Upper lobe of left lung (tissue), 6 donors: ENCODE data around the gene PCNX3. TPM values are rescaled to one million over a fixed set of nuclear protein-coding genes. Genes with fewer than 3 reads are reported as not detected.
A peak's percentile ranks its signal among the peaks of the same experiment; 100 is the strongest.

Source experiments
- ATAC-seq, 2 donors: fragments of 200-7000 bp; cut with Tn5 transposase; one replicate each; pipeline ENCODE4 v1.9.1; 2022; ENCODE audit warnings: mild to moderate bottlenecking in 2 of 2, moderate library complexity in 2 of 2; ENCODE audit not compliant: low FRiP score in 2 of 2
- DNase-seq, 2 donors: peaks; one replicate each; pipeline ENCODE4 v3.0.0-alpha.2; 2019 to 2020
- H3K27ac ChIP-seq, 4 donors: fragments of 200-600 bp; sonication (generic); one replicate each; pipeline ENCODE4 v1.5.1; 2016 to 2019
- H3K27me3 ChIP-seq, 4 donors: fragments of 200-600 bp; sonication (generic); one replicate each; pipeline ENCODE4 v1.5.1; 2017 to 2019
- H3K36me3 ChIP-seq, 4 donors: fragments of 200-600 bp; sonication (generic); one replicate each; pipeline ENCODE4 v1.5.1; 2016 to 2019
- H3K4me1 ChIP-seq, 4 donors: fragments of 200-600 bp; sonication (generic); one replicate each; pipeline ENCODE4 v1.5.1; 2018 to 2019
- H3K4me3 ChIP-seq, 4 donors: fragments of 200-600 bp; sonication (generic); one replicate each; pipeline ENCODE4 v1.5.1; 2017 to 2019; ENCODE audit warnings: mild to moderate bottlenecking in 2 of 4, moderate library complexity in 1 of 4
- H3K9me3 ChIP-seq, 4 donors: fragments of 200-600 bp; sonication (generic); one replicate each; pipeline ENCODE4 v1.5.1; 2018 to 2019
- EP300 ChIP-seq, 4 donors: sonication (generic); formaldehyde crosslinking; IDR thresholded peaks; one replicate each; pipeline ENCODE4 v1.5.1; 2017; ENCODE audit warnings: antibody characterized with exemption in 4 of 4, control low read depth in 2 of 4
- POLR2A ChIP-seq, 4 donors: fragments of 450-650 bp; IDR thresholded peaks; one replicate each; pipeline ENCODE4 v1.5.1; 2016 to 2017; ENCODE audit warnings: antibody characterized with exemption in 4 of 4, mild to moderate bottlenecking in 2 of 4
- POLR2AphosphoS5 ChIP-seq, 2 donors: sonication (generic); formaldehyde crosslinking; IDR thresholded peaks; one replicate each; pipeline ENCODE4 v1.5.1; 2017; ENCODE audit warnings: antibody characterized with exemption in 2 of 2
- WGBS, 2 donors: methylation state at CpG; one replicate each; pipeline ENCODE4 v1.1.5; 2017 to 2018; 5-methylcytosine and 5-hydroxymethylcytosine counted together
- total RNA-seq, 6 donors: library from RNA; depleted of rRNA in 4 of 6; stranded (reverse); fragments of >200 nt in 4 of 6; gene quantifications; one replicate each; pipeline versions ENCODE4 v1.1.0 to v1.2.1, GENCODE V29; 2016 to 2021
- TF ChIP-seq, protein P1 (sequence below), 6 experiments: fragments of 450-650 bp in 4 of 6; fragments of 200-600 bp in 2 of 6; sonication (generic) in 2 of 6; IDR thresholded peaks; one replicate each; pipeline ENCODE4 v1.5.1; 2016 to 2019; ENCODE audit warnings: antibody characterized with exemption in 6 of 6
- donor health status: DM: no; HTN: no; CAD: no; lungs with moderate emphysema.
- donor health status: DM: no; HTN: yes; CAD: no; lungs with severe emphysema.

PCNX3 gene
- total RNA-seq, 6 donors from 2014 or later = 26.7 to 63.9 (median 43.9) TPM

DNA sequence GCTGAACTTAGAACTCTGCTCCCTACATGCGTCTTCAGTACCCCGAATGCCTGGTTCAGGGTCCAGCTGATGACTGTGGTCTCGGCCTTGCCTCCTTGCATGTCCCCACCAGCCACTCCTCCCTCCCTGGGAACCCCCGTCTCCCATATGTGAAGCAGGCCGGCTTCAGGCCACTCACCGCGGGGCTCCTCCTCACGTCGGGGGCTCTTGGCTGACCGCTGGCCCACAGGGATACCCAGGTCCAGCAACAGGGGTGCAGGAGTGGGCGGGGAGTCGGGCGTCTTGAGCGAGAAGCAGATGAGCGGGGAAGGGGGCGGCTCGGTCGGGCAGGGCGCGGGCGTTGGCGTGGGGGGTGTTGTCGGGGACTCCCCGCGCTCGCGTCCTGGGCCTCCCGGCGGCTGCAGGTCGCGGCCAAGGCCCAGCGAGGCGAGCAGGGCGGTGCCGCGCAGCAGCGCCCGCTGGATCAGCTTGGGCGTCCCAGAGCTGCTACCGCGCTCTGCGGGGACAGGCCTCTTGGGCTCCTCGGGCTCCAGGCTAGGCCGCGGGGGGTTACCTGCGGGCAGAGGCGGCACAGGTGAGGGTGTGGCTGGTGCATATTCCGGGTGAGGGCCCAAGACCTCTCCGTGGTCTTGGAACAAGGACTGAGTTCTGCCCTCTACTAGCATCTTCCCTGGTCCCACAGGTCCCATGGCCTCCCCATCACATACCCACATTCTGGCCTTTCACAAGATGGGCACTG, 16.2 kb upstream of the PCNX3 start:
- ATAC-seq = no peak
- Histone ChIP-seq H3K27ac (no peak overlapping the region), H3K9me3 (no peaks in the 10 kb centered on the region), H3K36me3 (peaks cover 13 to 70% (median 57%) of the 10 kb centered on the region in 4 donors), H3K27me3 (no peaks in the 10 kb centered on the region), H3K4me3 (no peak overlapping the region), H3K4me1 (peaks cover 7 to 14% (median 11%) of the 10 kb centered on the region in 4 donors)
- DNase-seq = peak in 1 of 2 donors; percentile 84
- WGBS, 2 donors = 91% methylated on average over 17 to 49 of the region's 49 CpGs
- TF ChIP-seq, protein P1, sequence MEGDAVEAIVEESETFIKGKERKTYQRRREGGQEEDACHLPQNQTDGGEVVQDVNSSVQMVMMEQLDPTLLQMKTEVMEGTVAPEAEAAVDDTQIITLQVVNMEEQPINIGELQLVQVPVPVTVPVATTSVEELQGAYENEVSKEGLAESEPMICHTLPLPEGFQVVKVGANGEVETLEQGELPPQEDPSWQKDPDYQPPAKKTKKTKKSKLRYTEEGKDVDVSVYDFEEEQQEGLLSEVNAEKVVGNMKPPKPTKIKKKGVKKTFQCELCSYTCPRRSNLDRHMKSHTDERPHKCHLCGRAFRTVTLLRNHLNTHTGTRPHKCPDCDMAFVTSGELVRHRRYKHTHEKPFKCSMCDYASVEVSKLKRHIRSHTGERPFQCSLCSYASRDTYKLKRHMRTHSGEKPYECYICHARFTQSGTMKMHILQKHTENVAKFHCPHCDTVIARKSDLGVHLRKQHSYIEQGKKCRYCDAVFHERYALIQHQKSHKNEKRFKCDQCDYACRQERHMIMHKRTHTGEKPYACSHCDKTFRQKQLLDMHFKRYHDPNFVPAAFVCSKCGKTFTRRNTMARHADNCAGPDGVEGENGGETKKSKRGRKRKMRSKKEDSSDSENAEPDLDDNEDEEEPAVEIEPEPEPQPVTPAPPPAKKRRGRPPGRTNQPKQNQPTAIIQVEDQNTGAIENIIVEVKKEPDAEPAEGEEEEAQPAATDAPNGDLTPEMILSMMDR (IDR thresholded peaks at IDR 0.05) = no peak
- TF ChIP-seq POLR2AphosphoS5 (IDR thresholded peaks at IDR 0.05) (no peak), EP300 (IDR thresholded peaks at IDR 0.05) (no peak), POLR2A (IDR thresholded peaks at IDR 0.05) (no peak)

DNA sequence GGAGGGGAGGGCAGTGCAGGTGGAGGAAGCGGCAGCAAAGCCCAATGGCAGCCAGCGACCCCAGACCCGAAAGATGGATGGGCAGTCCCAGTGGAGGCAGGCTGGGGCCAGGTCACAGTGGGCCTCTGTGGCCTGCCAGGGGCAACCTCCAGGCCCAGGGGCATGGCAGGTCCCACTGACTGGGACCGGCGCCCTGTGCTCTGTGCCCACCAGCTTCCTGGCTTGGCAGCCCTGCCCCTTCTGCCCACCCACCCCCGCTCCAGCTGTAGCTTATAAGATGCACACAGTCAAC, 15.7 kb upstream of the PCNX3 start:
- WGBS, 2 donors = 93 to 100% methylated on average over 3 to 5 of the region's 6 CpGs
- Histone ChIP-seq H3K36me3 (peaks cover 18 to 75% (median 62%) of the 10 kb centered on the region in 4 donors), H3K27me3 (no peaks in the 10 kb centered on the region), H3K27ac (no peak overlapping the region), H3K4me1 (peaks cover 7 to 12% (median 11%) of the 10 kb centered on the region in 4 donors), H3K4me3 (no peak overlapping the region), H3K9me3 (no peaks in the 10 kb centered on the region)
- TF ChIP-seq POLR2AphosphoS5 (IDR thresholded peaks at IDR 0.05) = no peak
- TF ChIP-seq, protein P1 (IDR thresholded peaks at IDR 0.05) = no peak
- ATAC-seq = no peak
- no peak for DNase-seq

DNA sequence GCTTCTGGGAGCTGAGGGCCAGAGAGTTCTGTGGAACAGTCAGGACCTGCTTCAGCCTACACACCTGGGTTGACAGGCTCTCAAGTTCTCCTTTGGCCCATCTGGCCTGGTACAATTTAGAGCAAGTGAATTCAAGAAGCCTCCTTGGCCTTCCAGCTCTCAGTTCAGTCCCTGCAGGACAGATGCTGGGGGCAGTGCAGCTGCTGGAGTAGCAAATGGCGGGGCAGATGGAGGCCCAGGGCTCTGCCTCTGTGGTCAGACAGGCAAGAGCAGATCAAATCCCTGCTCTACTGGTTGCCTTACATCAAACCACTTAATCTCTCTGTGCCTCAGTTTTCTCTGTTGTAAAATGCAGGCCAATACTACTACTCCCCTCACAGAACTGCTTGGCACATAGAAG, 11.3 kb upstream of the PCNX3 start:
- DNase-seq (no peak), ATAC-seq (no peak)
- no peaks in the 10 kb centered on the region for H3K9me3 ChIP-seq
- no peak overlapping the region for H3K4me3 ChIP-seq
- WGBS, 2 donors = 100% methylated on average over 1 of the region's 1 CpG
- H3K27ac ChIP-seq = peak overlapping the region in 1 of 4 donors; percentile 88
- peaks cover 19 to 92% (median 70%) of the 10 kb centered on the region in 4 donors for H3K36me3 ChIP-seq
- H3K27me3 ChIP-seq = no peaks in the 10 kb centered on the region
- TF ChIP-seq POLR2AphosphoS5 (IDR thresholded peaks at IDR 0.05) (no peak), EP300 (IDR thresholded peaks at IDR 0.05) (no peak), POLR2A (IDR thresholded peaks at IDR 0.05) (no peak)
- TF ChIP-seq, protein P1 (IDR thresholded peaks at IDR 0.05) = no peak
- peaks cover 26 to 33% (median 28%) of the 10 kb centered on the region in 4 donors for H3K4me1 ChIP-seq

DNA sequence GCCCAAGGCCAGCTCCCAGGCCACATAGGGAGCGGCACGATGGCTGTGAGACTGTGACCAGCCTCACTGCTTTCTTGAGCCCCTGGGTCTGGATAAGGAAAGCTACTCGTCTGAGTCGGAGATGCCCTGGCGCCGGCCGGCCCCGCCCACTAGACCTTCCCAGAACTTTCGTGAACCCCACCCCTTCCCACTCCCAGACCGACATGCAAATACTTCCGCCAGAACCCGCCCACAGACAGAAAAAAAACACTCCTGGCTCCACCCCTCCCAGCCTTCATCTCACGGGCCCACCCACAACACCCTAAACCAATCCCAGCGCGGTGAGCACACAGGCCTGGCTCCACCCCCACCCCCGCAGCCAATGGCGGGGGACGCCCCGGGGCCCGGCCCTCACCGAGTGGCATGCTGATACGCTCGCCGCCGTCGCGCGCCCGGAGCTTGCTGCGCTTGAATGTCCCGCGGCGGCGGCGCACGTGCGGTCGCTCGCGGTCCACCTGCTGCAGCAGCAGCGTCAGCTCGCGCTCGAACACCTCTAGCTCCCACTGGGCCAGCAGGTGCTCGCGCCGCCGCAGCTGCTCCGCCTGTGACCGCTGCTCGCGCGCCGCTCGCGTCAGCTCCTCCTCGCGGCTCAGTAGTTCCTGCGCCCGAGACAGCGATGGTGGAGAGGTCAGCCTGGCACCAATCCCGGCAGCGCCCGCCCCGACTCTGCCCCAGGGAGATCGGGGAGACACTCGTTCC, 8.5 kb upstream of the PCNX3 start:
- TF ChIP-seq POLR2A (IDR thresholded peaks at IDR 0.05) (no peak), EP300 (IDR thresholded peaks at IDR 0.05) (no peak), POLR2AphosphoS5 (IDR thresholded peaks at IDR 0.05) (peak; percentile 44 to 45)
- TF ChIP-seq, protein P1 (IDR thresholded peaks at IDR 0.05) = peak in 2 of 6 experiments; percentile 10 to 32
- DNase-seq (peak; percentile 95 to 96), ATAC-seq (peak; percentile 95 to 96)
- Histone ChIP-seq H3K4me3 (peak overlapping the region in 3 of 4 donors; percentile 15 to 37 (median 30)), H3K27me3 (no peaks in the 10 kb centered on the region), H3K4me1 (peaks cover 51 to 61% (median 53%) of the 10 kb centered on the region in 4 donors), H3K9me3 (no peaks in the 10 kb centered on the region), H3K36me3 (peaks cover 19 to 77% (median 59%) of the 10 kb centered on the region in 4 donors), H3K27ac (peak overlapping the region; percentile 61 to 95 (median 82))
- WGBS, 2 donors = 57 to 79% methylated on average over 8 to 21 of the region's 67 CpGs
